ENCODE measurements around the gene LIFR. TPM values are rescaled to one million over a fixed set of nuclear protein-coding genes. Genes with fewer than 3 reads are reported as not detected.

LIFR gene
- polyA plus RNA-seq, 1 donor from 2014 or later: 5.8 TPM

- Histone ChIP-seq H3F3A (ENCODE audit: insufficient read depth, low read length, poor library complexity, severe bottlenecking) (no peaks in the 10 kb centered on the region), H3K79me2 (replicated peaks; ENCODE audit: insufficient read depth, low read length) (no peaks in the 10 kb centered on the region), H3K36me3 (ENCODE audit: insufficient read depth, low read length) (no peaks in the 10 kb centered on the region), H3K4me2 (ENCODE audit: low read length) (no peak overlapping the region), H4K20me1 (ENCODE audit: insufficient read depth) (no peaks in the 10 kb centered on the region), H3K9me3 (ENCODE audit: low read length) (no peaks in the 10 kb centered on the region), H3K9me2 (ENCODE audit: insufficient read depth, low read length) (no peaks in the 10 kb centered on the region), H3K27ac (ENCODE audit: low read length) (no peak overlapping the region), H2AFZ (ENCODE audit: low read depth, low read length) (no peak overlapping the region), H3K9ac (ENCODE audit: low read length) (no peak overlapping the region), H3K4me3 (ENCODE audit: low read length) (no peak overlapping the region), H3K27me3 (ENCODE audit: insufficient read depth, low read depth, low read length) (no peaks in the 10 kb centered on the region)
- TF ChIP-seq, protein P1, sequence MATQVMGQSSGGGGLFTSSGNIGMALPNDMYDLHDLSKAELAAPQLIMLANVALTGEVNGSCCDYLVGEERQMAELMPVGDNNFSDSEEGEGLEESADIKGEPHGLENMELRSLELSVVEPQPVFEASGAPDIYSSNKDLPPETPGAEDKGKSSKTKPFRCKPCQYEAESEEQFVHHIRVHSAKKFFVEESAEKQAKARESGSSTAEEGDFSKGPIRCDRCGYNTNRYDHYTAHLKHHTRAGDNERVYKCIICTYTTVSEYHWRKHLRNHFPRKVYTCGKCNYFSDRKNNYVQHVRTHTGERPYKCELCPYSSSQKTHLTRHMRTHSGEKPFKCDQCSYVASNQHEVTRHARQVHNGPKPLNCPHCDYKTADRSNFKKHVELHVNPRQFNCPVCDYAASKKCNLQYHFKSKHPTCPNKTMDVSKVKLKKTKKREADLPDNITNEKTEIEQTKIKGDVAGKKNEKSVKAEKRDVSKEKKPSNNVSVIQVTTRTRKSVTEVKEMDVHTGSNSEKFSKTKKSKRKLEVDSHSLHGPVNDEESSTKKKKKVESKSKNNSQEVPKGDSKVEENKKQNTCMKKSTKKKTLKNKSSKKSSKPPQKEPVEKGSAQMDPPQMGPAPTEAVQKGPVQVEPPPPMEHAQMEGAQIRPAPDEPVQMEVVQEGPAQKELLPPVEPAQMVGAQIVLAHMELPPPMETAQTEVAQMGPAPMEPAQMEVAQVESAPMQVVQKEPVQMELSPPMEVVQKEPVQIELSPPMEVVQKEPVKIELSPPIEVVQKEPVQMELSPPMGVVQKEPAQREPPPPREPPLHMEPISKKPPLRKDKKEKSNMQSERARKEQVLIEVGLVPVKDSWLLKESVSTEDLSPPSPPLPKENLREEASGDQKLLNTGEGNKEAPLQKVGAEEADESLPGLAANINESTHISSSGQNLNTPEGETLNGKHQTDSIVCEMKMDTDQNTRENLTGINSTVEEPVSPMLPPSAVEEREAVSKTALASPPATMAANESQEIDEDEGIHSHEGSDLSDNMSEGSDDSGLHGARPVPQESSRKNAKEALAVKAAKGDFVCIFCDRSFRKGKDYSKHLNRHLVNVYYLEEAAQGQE (IDR thresholded peaks at IDR 0.05; ENCODE audit: borderline replicate concordance): no peak
- TF ChIP-seq TAF1 (IDR thresholded peaks at IDR 0.05; ENCODE audit: low read depth) (no peak), EZH2 (IDR thresholded peaks at IDR 0.05; ENCODE audit: borderline replicate concordance, insufficient read depth, low read length, poor library complexity, severe bottlenecking) (no peak), SMC3 (conservative IDR thresholded peaks at IDR 0.05; ENCODE audit: poor library complexity) (no peak), MXI1 (conservative IDR thresholded peaks at IDR 0.05; ENCODE audit: poor library complexity, severe bottlenecking) (no peak), CTCF (IDR thresholded peaks at IDR 0.05; ENCODE audit: poor library complexity, severe bottlenecking) (no peak), POLR2AphosphoS5 (IDR thresholded peaks at IDR 0.05) (no peak), RAD21 (conservative IDR thresholded peaks at IDR 0.05) (no peak), EP300 (conservative IDR thresholded peaks at IDR 0.05; ENCODE audit: poor library complexity, severe bottlenecking) (no peak)
Observed at GRCh38 chr5:38443390-38443789, 113.1 kb downstream of the LIFR start.

- TF ChIP-seq SMC3 (conservative IDR thresholded peaks at IDR 0.05; ENCODE audit: poor library complexity): no peak
- TF ChIP-seq EZH2 (IDR thresholded peaks at IDR 0.05; ENCODE audit: borderline replicate concordance, insufficient read depth, low read length, poor library complexity, severe bottlenecking): no peak
- TF ChIP-seq RAD21 (conservative IDR thresholded peaks at IDR 0.05): no peak
- no peak for TF ChIP-seq POLR2AphosphoS5 (IDR thresholded peaks at IDR 0.05)
- TF ChIP-seq TAF1 (IDR thresholded peaks at IDR 0.05; ENCODE audit: low read depth): no peak
- no peak for TF ChIP-seq CTCF (IDR thresholded peaks at IDR 0.05; ENCODE audit: poor library complexity, severe bottlenecking)
- TF ChIP-seq, protein P1 (IDR thresholded peaks at IDR 0.05; ENCODE audit: borderline replicate concordance): no peak
- no peak for TF ChIP-seq EP300 (conservative IDR thresholded peaks at IDR 0.05; ENCODE audit: poor library complexity, severe bottlenecking)
- TF ChIP-seq MXI1 (conservative IDR thresholded peaks at IDR 0.05; ENCODE audit: poor library complexity, severe bottlenecking): no peak
- H3K4me2 ChIP-seq (ENCODE audit: low read length): no peak overlapping the region
- H3K27ac ChIP-seq (ENCODE audit: low read length): no peak overlapping the region
- H4K20me1 ChIP-seq (ENCODE audit: insufficient read depth): no peaks in the 10 kb centered on the region
- H3K4me3 ChIP-seq (ENCODE audit: low read length): no peak overlapping the region
- H3K9me3 ChIP-seq (ENCODE audit: low read length): no peaks in the 10 kb centered on the region
- H3K9me2 ChIP-seq (ENCODE audit: insufficient read depth, low read length): no peaks in the 10 kb centered on the region
- no peak overlapping the region for H3K9ac ChIP-seq (ENCODE audit: low read length)
- no peaks in the 10 kb centered on the region for H3K27me3 ChIP-seq (ENCODE audit: insufficient read depth, low read depth, low read length)
- H2AFZ ChIP-seq (ENCODE audit: low read depth, low read length): no peak overlapping the region
- H3K79me2 ChIP-seq (replicated peaks; ENCODE audit: insufficient read depth, low read length): no peaks in the 10 kb centered on the region
- no peaks in the 10 kb centered on the region for H3K36me3 ChIP-seq (ENCODE audit: insufficient read depth, low read length)
- no peaks in the 10 kb centered on the region for H3F3A ChIP-seq (ENCODE audit: insufficient read depth, low read length, poor library complexity, severe bottlenecking)
Observed at GRCh38 chr5:38442247-38442573, 114.2 kb downstream of the LIFR start.

Measured in neural cell (in vitro differentiated cells).